GM18951 (cell line): ENCODE measurements around the gene C1GALT1C1.
A peak's percentile ranks its signal among the peaks of the same experiment; 100 is the strongest.

Experiments used
- POLR2A ChIP-seq: IDR thresholded peaks from 4 replicates; pipeline ENCODE4 v1.6.1; 2011; ENCODE audit warnings: mild to moderate bottlenecking; ENCODE audit not compliant: insufficient read length, insufficient read depth; ENCODE audit errors: extremely low read depth
- in situ Hi-C: fragments of 300-500 bp; cut with MboI; formaldehyde crosslinking; loops from one replicate; pipeline ENCODE4 v1.12.0; 2022; ENCODE audit warnings: low sequenced_read_pairs, mixed read lengths, inconsistent platforms; ENCODE audit not compliant: unreplicated experiment

C1GALT1C1 gene

GRCh38 chrX:120625371-120625770 is 4.5 kb downstream of the C1GALT1C1 start:
- in situ Hi-C loops: no loop called here
- TF ChIP-seq POLR2A: no peak

GRCh38 chrX:120617996-120618630 is 11.7 kb downstream of the C1GALT1C1 start:
- TF ChIP-seq POLR2A: no peak
- in situ Hi-C loops: no loop called here

- in situ Hi-C loops: no loop called here
- TF ChIP-seq POLR2A: no peak
Observed at GRCh38 chrX:120614816-120615215, 15.0 kb downstream of the C1GALT1C1 start.

GRCh38 chrX:120612086-120612485 is 17.8 kb downstream of the C1GALT1C1 start:
- no peak for TF ChIP-seq POLR2A
- in situ Hi-C loops: no loop called here

- TF ChIP-seq POLR2A: no peak
- in situ Hi-C loops: no loop called here
Observed at GRCh38 chrX:120604361-120604782, 25.5 kb downstream of the C1GALT1C1 start.

GRCh38 chrX:120603707-120604360 is 26.0 kb downstream of the C1GALT1C1 start, which contains the start of gene MCTS1:
MCTS1 (plus strand) TSS chrX:120604101; CDS start chrX:120604237, 136 bp downstream.
- in situ Hi-C loops: no loop called here
- TF ChIP-seq POLR2A: peak; percentile 58

GRCh38 chrX:120585702-120586101 is 44.2 kb downstream of the C1GALT1C1 start:
- TF ChIP-seq POLR2A: no peak
- in situ Hi-C loops: no loop called here
